ENCODE measurements around the gene KIF3B.
A peak's percentile ranks its signal among the peaks of the same experiment; 100 is the strongest.
"Not testable (repeated sequence)": the region's sequence is repeated elsewhere in the genome, so short reads cannot be mapped to it uniquely, and the experiment has no call there.

KIF3B gene

DNA sequence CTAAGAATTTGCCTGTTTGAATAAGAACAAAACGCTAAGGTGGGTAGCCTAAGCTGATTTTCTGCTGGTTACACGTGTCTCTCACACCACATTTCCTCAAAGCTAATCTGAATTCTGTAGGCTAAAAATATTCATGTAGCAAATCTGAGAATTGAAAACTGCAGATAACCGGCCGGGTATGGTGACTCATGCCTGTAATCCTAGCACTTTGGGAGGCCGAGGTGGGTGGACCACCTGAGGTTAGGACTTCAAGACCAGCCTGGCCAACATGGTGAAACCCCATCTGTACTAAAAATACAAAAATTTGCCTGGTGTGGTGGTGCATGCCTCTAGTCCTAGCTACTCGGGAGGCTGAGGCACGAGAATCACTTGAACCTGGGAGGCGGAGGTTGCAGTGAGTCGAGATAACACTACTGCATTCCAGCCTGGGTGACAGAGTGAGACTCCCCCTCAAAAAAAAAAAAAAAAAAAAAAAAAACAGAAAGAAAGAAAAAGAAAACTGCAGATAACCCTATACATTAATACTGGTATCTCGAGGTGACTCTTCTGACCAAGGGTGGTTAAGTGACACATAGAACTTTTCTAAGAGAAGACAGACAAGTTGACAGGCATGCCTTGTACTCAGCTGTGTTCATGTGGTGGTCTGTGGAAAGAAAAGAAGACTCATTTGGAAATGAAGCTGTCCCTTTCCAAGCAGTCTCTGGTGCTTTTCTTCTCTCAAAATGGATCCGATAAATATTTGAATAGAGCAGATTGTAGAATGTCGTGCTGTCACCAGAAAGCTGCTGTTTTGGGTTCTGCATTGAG, 55.9 kb downstream of the KIF3B start:
- peak; percentile 24 for DNase-seq

- peak; percentile 33 for DNase-seq
These were observed 56.8 kb downstream of the KIF3B start for GRCh38 chr20:32333988-32334885.

DNA sequence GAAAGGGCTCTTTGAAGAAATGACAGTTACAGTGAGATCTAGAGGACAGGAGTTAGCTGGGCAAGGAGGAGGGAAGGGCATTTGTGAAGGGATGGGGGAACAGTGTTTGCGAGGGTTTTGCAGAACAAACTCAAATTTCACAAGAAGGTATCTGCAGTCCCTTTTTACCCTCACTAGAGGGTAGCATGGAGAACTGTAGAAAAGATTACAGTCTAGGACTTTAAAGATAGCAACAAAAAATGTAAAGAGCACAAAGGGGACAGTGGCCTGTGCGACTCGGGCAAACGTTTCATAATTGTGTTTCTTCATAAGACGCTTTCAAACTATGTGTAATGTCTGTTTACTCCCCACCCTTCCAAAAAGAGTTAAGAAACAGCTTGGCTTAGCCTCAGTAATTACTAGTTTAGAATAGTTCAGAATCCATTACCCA, 59.5 kb downstream of the KIF3B start:
- no peak for DNase-seq

DNA sequence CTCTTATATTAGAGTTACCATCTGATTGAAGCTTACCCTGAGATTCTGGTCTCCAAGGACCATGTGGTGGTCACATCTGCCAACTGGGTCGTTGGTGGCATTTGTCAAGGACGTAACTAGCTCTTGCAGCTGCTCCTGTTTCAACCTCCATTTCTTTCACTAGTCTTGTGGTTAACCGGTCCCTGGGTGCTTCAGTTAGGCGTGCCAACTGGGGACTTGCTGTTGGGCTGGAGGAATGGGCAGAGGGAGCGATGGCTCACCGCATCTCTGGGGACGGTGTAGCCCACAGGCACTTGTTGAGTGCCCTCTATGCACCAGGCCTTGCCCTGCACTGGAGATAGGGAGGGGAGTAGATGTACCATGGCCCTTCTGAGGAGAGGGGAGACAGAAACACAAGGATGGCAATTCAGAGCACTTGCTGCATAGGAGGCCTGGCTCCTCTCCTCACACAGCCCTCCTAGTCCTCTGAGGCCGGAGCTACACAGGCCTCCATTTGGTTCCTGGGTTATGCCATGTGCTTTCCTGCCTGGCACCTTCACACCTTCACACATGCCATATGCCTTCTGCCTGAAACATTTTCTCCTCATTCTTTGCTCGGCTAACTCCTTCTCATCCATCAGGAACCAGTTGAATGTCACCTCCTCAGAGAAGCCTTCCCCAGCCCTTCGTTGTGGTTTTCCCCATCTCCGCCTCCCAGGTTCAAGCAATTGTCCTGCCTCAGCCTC, 60.6 kb downstream of the KIF3B start:
- no peak for DNase-seq

GRCh38 chr20:32338665-32339064, 61.2 kb downstream of the KIF3B start:
- DNase-seq = no peak

DNA sequence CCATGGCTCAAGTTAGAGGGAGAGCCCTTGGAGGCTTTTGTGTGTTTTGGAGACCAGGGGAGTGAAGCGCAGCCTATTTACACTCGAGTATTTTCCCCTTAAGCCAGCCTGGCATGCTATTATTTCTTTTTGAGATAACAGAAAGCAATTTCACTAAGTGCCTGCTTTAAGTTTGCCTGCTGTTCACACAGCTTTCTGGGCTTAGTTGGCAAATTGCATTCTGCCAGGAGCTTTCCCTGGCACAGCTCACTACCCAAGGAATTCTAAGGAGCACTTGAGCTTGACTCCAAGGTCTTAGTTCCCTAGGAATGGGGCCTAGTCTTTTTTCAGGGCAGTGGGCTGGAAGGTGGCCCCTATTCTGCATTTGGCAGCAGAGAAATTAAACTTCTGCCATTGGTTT, 61.7 kb downstream of the KIF3B start:
- DNase-seq = no peak

- DNase-seq = not testable (repeated sequence)
These were observed 63.6 kb downstream of the KIF3B start for GRCh38 chr20:32341053-32341452.

DNA sequence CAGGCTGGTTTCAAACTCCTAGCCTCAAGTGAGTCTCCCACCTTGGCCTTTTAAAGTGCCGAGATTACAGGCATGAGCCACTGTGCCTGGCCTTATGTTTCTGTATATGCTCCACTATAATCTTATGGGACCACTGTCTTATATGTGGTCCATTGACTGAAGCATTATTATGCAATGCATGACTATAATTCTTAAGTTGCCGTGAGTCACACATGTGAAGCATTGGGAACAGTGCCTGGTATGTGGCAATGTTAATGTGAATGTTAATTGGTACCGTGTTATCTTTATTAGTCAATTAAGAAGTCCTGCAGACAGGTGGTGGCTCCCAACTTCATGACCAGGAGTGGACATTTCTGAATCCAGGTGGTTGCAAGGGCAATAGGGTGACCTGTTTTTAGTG, 66.0 kb downstream of the KIF3B start:
- DNase-seq = no peak

- DNase-seq = no peak
These were observed 67.5 kb downstream of the KIF3B start for GRCh38 chr20:32344835-32345506.

DNA sequence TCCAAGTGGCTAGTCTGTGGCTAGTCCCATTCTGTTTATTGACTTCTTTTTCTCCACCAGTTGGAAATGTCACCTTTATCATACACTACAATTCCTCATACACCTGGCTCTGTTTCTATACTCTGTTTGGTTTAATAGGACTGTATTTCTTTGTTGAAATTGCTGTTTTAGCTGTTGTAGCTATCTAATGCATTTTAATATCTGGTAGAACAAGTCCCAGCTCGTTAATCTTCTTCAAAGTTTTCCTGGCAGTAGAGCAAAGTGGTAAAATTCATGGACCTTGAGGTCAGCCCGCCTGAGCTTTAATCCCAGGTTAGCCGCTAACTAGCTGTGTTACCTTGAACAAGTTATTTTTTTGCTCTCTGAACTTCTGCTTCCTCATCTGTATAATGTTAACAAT, 70.8 kb downstream of the KIF3B start:
- no peak for DNase-seq

GRCh38 chr20:32350421-32350820, 73.0 kb downstream of the KIF3B start:
- no peak for DNase-seq

DNA sequence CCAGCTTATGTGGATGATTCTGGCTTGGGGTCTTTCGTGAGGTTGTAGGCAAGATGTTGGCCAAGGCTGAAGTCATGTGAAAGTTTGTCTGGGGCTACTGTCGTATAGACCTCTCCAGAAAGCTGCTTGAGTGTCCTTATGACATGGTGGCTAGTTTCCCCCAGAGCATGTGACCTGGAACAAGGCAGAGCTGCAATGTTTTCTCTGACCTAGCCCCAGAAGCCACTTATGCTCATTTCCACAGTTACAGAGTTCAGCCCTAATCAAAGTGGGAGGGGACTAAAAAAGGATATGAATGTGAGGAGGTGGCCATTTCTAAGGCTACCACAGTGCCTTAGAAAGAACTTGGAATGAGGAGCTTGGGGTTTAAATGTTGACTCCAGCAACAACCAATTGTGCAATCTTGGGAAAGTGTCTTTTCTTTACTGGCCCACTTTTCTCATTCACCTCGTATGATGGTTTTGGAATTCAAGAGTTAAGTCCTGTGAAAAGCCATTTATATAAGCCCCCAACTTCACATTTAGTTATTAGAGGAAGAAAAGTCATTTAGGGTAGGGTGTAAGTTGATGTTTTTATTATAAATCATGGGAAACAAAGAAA, 74.8 kb downstream of the KIF3B start:
- no peak for DNase-seq

DNA sequence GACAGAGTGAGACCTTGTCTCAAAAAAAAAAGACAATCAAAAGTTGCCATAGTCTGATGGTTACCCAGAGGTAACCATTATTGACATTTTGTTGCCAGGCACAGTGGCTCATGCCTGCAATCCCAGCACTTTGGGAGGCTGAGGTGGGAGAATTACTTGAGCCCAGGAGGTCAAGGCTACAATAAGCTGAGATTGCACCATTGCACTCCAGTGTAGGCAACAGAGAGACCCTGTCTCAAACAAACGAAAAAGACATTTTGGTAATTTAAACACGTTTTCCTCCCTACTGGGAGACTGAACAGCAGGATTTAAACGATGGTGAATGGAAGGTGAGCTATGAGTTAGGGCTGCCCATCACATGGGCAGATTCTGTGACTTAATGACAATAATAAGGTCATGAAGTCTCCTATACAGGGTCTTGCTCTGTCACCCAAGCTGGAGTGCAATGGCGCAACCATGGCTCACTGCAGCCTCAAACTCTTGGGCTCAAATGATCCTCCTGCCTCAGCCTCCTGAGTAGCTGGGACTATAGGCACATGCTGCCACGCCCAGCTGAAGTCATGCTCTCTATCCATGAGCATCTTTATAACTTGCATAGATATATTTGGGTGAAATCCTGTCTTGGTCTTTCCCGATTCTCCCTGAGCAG, 76.5 kb downstream of the KIF3B start:
- DNase-seq = no peak

DNA sequence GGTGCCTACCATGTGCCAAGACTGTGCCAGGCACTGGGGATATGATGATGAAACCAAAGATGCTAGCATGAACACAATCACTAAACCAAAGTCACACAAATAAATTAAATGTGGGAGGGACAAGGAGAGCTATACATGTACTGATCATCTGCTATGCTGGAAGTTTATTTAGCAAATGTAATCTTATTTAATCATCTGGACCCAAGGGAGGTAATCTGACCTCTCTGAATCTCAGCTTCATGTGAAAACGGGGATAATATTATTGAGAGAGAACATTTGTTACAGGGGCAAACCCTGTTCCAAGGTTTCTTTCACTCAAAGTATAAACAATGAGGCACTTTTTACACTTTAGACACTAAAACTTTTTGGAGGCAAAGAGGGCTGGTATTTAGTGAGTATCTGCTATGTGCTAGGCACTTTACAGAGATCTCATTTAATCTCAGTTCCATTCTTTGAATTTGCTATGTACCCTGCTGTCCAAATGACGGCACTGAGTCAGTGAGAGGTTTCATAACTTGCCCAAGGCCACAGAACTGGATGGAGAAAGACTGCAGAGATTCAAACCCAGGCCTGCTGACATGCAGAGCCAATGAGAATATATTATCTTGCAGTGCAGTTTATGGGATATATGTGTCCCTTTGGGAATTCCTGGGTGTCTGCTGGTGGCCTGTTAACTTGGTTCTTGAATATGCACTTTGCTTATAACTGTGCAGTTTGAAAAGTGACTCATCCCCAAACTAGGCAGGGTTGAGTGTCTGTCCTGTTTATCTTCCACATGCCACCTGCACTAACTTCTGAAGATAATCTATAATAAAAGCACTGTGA, 77.4 kb downstream of the KIF3B start:
- DNase-seq = no peak

- DNase-seq = no peak
These were observed 78.0 kb downstream of the KIF3B start for GRCh38 chr20:32355417-32355841.

- DNase-seq = not testable (repeated sequence)
These were observed 78.6 kb downstream of the KIF3B start for GRCh38 chr20:32355907-32356621.

DNA sequence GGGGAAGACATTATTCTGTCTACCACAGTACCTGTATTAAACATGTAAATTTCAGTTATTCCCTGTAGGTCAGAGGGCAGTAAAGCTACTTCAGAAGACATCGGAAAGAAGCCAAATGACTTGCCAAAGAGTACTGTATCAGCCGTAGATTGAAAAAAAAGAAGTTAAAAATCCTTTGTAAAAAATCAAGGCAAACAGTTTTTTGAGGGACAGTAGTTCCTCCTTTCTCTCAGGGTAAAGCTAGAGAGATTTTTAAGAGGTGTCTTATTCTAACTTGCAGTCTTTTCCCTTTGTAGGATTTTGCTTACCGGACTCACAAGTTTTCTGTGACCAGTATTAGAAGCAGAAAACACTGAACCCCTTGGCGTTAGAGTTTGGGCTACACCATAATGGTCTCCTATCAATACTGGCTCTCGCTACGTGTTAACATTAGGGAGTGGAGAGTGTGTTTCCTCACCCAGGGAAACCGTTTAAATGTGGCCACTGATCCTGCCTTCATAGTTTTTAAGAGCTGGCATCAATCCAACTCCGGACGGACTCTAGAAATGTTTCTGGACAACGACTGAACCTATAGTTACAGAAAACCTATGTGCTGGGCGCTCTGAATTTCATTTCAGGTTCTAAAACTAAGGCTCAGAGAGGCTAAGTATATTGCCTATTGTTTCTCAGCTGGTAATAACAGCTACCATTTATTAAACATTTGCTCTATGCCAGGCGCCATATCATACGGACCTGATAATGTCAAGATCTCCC, 79.3 kb downstream of the KIF3B start:
- no peak for DNase-seq

DNA sequence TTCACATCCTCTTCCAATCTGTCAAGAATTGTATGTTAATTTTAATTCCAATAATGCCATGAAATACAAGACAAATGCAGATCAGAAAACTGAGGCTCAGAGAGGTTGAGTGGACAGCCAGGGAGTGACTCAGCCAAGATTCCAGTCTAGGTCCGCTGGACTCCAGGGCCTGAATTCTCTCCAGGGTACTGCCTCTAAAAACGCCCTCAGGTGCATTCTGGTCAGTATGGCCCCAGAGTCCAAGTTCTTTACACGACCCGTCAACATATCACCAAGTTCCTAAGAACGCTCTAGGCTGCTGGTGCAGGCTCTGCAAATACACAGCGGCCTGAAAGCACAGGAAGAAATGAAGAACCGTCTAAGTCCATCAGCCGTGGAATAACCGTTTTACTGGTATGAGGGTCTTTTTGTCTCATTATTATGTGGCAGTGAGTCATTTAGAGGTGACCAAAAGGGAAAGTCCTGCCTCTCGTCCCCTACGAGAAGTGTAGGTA, 80.0 kb downstream of the KIF3B start:
- no peak for DNase-seq

All from stimulated activated CD4-positive, alpha-beta T cell treated with anti-CD3 and anti-CD28 coated beads, Interleukin-12 subunit alpha, Interleukin-12 subunit beta, amount 100 ng/mL, for 4 hours (primary cell).